IPS-11a (cell line): ENCODE measurements around the gene KRT77.
A peak's percentile ranks its signal among the peaks of the same experiment; 100 is the strongest.
"Not testable (repeated sequence)": the region's sequence is repeated elsewhere in the genome, so short reads cannot be mapped to it uniquely, and the experiment has no call there.

Experiments used
- H3K4me3 ChIP-seq: one replicate; pipeline ENCODE4 v1.5.1; 2013; ENCODE audit warnings: low read depth, low read length, control low read depth

KRT77 gene

GRCh38 chr12:52724384-52724783 lies 21.1 kb upstream of the KRT77 start:
- no peak overlapping the region for H3K4me3 ChIP-seq

DNA sequence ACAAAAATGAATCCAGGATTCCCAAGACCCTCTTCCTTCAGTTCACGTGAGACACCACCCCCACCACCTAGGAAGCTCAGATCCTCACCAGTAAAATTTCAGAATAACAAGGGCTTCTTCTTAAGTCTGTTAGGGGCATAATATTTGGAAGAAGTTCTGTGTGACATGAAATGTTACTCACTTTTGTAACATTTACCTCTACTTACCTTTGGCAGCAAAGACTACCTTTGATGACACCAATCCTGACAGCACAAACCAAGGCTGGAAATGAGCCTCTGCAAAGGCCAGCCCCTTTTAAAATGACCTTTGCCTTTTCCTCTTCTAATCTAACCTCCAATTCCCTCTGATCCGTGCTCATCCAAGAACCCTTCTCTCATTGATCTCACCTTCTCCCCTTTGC lies 19.4 kb upstream of the KRT77 start:
- H3K4me3 ChIP-seq, result no peak overlapping the region

DNA sequence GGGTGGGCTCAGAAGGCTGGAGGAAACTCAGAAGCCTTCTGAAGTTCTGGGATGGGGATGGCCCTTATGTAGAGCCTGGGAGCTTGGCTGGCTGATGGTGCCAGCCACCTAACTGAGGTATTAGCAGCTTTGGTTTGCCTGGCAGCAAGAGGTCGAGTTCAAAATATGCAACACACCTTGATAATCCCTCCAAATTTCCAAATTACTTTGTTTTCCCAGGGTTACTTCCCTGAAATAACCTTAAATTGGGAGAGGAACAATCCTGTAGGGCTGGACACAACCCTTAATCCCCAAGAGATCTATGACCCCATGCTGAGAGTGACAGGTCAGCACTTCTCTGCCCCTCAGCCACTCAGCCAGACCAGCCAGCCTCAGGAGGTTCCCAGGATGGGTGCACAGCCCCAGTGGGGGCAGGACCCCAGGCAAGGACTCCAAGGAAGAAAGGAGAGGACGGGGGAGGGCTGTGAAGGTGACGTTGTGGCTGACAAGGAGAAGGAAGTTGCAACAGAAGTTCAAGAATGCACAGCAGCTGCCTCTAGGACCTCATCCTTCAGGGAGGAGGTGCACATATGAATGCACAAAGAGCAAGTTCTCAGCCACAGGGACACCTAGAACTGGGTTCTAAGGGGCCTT lies 18.6 kb upstream of the KRT77 start:
- no peak overlapping the region for H3K4me3 ChIP-seq

GRCh38 chr12:52720365-52720886 lies 17.1 kb upstream of the KRT77 start:
- H3K4me3 ChIP-seq, result no peak overlapping the region

DNA sequence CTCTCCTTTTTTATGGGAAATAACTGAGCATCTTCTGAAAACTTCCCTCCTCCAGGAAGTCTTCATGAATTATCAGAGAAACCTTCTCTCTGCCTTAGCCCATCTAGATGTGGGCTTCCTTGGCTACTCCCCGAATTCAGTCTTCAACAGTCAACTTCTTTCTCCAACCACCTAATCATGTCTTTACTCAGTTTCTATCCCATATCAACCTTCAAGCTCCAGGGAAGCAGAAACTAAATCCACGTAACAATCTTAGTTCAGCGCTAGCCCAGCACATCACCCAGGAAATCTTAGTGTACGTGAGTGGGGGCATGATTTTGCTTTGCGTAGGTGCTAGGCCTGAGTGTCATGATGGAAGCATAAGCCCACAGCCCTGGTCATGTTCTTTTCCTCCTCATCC lies 12.7 kb upstream of the KRT77 start:
- no peak overlapping the region for H3K4me3 ChIP-seq

DNA sequence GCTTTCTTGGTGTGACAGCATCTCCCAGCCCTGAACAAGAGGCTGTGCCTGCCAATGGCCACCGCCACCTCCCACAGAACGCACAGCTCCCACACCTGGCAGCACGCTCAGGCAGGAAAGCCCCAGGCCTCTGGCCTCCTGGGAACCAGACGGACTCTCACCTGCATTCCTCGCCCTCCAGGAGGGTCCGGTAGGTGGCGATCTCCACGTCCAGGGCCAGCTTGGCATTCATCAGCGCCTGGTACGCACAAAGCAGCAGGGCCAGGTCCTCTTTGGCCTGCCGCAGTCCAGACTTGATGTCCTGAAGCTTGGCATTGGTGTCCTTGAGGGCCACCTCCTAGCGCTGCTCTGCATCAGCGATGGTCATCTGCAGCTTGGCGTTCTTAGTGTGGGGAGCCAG lies 12.1 kb upstream of the KRT77 start:
- no peak overlapping the region for H3K4me3 ChIP-seq

GRCh38 chr12:52714887-52715281 lies 11.6 kb upstream of the KRT77 start:
- no peak overlapping the region for H3K4me3 ChIP-seq

DNA sequence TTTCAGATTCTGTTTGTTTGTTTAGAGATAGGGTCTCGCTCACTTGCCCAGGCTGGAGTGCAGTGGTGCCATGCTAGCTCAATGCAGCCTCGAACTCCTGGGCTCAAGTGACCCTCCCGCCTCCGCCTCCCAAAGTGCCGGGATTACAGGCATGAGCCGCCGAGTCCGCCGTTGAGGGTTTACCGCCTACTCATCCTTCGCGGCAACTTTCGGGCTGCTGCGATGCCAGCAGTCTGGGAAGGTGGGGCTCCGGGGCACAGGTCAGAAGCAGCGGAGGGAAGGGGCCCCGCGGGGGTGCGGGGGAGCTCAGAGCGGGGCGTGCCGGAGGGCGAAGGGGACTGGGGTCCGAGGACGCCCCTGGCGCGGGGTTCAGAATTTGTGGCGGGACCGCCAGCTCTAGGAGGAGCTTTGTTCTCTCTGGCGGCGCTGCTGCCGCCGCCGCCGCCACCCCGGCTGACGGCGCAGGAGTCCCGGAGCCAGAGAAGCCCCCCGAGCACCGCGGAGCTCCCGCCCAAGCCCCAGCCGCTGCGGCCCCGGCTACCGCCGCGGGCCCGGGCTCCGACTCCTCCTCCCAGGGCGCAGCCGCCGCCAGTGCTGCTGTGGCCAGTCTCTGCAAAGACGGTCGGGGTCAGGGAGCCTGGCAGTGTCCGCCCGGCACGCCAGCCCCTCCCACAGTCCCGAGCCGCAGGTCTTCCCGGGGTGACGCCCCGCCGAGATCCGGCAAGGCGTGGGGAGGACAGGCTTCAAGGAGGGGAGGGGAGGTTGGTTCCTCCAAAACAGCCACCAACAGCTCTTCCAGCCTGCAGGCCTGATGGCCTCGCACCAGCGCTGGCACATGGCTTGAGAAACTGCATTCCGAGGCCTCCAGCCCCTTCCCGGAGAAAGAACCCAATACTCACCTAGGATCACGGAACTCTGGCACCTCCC lies 10.9 kb upstream of the KRT77 start:
- H3K4me3 ChIP-seq, result peak overlapping the region; percentile 18

DNA sequence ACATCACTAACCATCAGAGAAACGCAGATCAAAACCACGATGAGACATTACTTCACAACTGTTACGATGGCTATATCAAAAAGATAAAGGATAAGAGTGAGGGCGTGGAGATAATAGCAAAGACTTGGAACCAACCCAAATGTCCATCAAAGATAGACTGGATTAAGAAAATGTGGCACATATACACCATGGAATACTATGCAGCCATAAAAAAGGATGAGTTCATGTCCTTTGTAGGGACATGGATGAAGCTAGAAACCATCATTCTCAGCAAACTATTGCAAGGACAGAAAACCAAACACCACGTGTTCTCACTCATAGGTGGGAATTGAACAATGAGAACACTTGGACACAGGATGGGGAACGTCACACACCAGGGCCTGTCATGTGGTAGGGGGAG lies 8.8 kb upstream of the KRT77 start:
- not testable (repeated sequence) for H3K4me3 ChIP-seq

DNA sequence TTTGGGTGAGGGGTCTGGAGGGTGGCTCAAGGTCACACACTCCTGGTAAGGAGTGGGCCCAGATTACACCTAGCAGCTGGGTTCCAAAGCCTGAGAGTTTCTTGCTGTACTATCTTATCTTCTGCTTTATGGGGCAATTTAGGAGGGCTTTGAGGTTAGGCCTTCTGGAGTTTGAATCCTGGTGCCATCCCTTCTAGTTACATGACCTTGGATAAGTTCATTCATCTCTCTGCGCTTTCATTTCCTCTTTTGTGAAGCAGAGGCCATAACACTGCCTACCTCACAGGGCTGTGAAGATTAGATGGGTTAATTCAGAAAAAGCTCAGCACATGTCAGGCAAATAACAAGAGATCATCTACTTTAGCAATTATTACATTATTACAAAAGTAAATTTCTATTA lies 7.4 kb upstream of the KRT77 start:
- H3K4me3 ChIP-seq, result no peak overlapping the region

DNA sequence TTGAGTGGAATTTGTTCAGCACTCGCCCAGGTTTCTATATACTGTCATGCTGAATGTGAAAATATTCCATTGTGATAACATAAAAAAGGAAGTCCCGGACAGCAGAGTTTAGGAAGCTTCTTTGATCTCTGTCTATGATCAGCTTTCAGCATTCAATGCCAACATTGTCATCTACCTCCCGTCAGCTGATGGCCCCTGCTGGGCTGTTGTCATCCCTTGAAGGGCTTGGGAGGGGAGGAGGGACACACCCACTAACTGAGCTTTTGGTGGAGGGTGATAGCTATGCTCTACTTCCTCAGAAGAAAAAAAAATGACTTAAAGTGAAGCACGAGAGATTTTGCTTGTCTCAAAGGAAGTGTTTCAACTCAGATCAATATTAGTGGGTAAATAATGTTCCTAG lies 4.7 kb upstream of the KRT77 start:
- no peak overlapping the region for H3K4me3 ChIP-seq

DNA sequence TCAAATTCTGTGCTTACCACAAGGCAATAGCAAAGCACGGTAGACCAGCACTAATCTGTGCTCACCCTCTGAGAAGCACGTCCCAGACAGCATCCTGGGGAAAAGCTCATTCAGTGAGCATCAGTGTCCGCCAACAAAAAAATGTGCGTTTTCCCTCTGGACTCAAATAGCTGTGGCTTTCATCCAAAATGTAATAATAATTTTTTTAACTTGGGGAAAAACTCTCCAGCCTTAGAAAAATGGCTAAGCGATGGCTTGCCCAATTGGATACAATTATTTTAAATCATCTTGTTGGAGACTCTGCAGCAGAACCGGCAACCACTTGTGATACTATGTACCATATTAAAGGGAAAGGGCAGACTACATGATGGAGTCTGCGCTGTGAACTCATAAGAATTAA lies 1.1 kb upstream of the KRT77 start:
- no peak overlapping the region for H3K4me3 ChIP-seq

DNA sequence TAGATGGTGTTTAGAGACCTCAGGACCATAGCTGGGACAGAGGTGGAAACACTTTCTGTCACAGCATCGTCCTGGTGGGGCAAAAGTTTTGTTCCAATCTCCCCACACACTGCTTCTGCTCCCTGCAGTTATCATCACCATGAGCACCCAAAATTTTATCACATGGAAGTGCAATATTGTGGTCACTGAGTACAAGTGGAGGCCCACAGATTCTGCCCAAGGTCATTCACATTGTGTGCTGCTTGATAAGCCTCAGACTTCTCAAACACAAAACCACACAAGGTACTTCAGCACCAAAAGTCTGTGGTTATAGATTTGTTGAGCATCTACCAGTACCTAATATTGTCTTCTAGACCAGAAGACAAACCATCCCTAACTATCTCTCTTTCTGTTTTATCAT lies 554 bp upstream of the KRT77 start:
- H3K4me3 ChIP-seq, result no peak overlapping the region

GRCh38 chr12:52702338-52702737 lies 986 bp downstream of the KRT77 start:
- H3K4me3 ChIP-seq, result no peak overlapping the region

- H3K4me3 ChIP-seq, result no peak overlapping the region
These were observed 2.0 kb downstream of the KRT77 start for GRCh38 chr12:52701281-52701680.

- H3K4me3 ChIP-seq, result no peak overlapping the region
These were observed 3.4 kb downstream of the KRT77 start for GRCh38 chr12:52699960-52700359.

DNA sequence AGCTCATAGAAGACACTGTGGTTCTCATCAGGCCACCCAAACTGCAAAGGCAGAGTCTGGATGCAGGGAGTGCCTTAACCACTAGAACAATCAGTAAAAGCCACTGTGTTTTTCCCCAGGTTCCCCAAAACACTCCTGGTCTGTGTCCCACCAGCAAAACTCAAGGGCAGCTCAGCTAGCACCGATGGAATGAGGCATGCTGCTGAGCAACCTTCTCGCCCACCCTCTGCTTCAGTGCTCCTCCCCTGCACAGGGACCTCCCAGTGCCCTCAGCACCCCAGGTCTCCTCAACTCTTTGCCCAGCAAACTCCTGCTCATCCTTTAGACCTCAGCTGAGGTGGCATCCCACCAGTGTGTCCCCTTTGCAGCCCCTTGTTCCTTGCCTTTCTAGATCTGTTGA lies 4.0 kb downstream of the KRT77 start:
- no peak overlapping the region for H3K4me3 ChIP-seq

DNA sequence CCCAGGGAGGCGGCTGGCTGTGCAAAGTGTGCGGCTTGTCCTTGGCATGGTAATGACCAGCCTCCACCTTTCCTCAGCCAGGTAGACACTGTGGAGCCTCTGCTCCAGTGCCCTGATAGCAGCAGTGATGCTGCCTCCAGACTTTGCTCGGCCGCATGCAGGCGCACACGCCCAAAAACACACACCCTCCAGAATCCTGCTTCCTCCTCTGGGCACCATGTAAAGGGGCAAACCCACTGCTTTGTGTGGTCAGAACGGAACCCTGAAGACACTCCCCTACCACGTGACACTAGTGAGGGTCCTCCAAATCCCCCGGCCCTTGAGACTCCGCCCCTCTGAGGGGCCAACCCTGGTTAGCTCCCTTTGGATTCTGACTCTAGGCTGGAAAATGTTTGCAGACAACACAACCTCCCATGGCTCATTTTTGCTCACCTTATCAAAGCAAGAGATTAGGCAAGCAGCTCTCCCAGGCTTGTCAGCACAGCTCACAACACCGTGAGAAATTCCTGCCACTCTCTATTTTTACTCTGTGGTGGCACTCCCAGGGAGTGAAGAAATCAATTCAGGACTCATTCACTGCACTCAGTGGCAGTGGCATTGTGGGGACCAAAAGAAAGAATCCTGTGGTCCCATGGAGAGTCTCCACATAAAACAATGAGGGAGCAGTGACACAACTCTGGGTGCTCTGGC lies 4.5 kb downstream of the KRT77 start:
- H3K4me3 ChIP-seq, result no peak overlapping the region

DNA sequence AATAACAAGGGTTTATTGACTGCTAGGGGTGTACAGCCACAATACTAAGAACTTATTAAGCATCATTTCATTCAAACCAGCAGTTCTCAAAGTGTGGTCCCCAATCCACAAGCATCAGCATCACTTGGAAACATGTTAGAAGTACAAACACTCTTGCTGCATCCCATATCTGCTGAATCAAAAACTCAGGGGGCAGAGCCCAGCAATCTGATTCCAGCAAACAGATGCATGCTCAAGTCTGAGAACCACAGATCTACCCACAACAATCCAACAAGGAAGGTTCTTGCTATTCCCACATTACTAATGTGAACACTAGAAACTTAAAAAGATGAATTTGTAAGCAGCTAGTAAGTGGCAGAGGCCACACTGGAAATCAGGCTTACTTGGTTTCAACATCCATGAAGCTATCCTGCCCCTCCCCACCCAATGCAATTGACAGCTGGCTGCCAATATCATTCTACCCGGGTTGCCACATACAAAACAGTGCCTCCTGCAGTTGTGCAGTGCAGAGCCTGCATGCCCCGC lies 6.2 kb downstream of the KRT77 start:
- H3K4me3 ChIP-seq, result no peak overlapping the region

- no peak overlapping the region for H3K4me3 ChIP-seq
These were observed 6.7 kb downstream of the KRT77 start for GRCh38 chr12:52696588-52696987.

GRCh38 chr12:52695039-52695438 lies 8.3 kb downstream of the KRT77 start:
- no peak overlapping the region for H3K4me3 ChIP-seq
